HL-60 (cell line): ENCODE data around the gene MRPS34.

Experiments
- GABPA ChIP-seq: IDR thresholded peaks from 2 replicates; pipeline ENCODE4 v1.6.1; 2012; ENCODE audit warnings: low read depth
- POLR2AphosphoS5 ChIP-seq: IDR thresholded peaks from 2 replicates; pipeline ENCODE4 v1.6.1; 2012; ENCODE audit warnings: low read depth
- SPI1 ChIP-seq: IDR thresholded peaks from 2 replicates; pipeline ENCODE4 v1.6.1; 2012; ENCODE audit warnings: low read depth, mild to moderate bottlenecking, borderline replicate concordance
- TF ChIP-seq, protein P1 (sequence below): IDR thresholded peaks from one replicate; pipeline ENCODE4 v1.5.1; 2011; ENCODE audit warnings: low read length, control low read depth, inconsistent platforms; ENCODE audit not compliant: insufficient read depth
- TF ChIP-seq, protein P2 (sequence below): IDR thresholded peaks from 2 replicates; pipeline ENCODE4 v1.6.1; 2012; ENCODE audit warnings: low read depth; ENCODE audit not compliant: insufficient replicate concordance

DNA sequence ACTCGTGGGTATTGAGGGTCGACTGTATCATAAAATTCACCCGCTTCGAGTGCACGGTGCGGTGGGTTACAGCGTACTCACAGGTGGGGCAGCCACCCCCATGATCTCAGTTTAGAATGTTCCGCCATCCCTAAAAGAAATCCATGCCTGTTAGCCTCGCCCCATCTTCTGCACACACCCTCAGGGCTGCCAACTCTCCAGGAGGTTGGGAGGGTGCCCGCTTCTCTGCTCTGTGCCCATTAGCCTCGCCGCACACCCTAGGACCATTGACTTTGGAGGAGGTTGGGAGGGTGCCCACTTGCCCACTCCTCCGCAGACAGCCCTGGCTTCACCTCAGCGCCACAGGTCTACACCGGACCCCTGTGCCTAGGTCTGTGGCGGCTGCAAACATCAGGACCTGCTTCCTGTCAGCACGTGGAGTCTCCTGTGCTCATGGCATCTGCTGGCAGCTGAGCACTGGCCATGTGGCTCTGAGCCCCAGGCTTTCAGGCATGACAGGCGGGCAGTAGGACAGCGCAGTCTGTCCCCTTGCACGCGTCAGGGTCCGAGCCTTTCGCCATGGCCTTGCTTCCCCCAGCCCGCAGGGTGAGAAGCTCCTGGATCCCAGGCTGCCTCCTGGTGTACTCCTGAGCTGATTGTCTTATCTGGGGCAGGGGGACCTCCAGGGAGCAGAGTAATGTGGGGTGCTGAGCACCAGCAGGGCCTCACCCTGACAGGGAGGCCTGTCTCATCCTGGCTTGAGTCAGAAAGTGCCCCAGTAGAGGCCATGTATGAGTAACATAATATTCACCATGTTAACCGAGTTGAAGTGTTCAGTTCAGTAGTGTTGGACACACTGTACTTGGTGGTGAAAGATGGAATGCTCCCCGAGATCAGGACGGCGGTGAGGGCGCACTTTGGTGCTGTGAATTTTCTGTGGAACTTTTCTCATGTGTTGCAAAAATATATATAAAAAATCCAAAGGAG lies 23.5 kb downstream of the MRPS34 start:
- TF ChIP-seq, protein P1, sequence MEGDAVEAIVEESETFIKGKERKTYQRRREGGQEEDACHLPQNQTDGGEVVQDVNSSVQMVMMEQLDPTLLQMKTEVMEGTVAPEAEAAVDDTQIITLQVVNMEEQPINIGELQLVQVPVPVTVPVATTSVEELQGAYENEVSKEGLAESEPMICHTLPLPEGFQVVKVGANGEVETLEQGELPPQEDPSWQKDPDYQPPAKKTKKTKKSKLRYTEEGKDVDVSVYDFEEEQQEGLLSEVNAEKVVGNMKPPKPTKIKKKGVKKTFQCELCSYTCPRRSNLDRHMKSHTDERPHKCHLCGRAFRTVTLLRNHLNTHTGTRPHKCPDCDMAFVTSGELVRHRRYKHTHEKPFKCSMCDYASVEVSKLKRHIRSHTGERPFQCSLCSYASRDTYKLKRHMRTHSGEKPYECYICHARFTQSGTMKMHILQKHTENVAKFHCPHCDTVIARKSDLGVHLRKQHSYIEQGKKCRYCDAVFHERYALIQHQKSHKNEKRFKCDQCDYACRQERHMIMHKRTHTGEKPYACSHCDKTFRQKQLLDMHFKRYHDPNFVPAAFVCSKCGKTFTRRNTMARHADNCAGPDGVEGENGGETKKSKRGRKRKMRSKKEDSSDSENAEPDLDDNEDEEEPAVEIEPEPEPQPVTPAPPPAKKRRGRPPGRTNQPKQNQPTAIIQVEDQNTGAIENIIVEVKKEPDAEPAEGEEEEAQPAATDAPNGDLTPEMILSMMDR: no peak
- TF ChIP-seq POLR2AphosphoS5 (no peak), SPI1 (no peak), GABPA (no peak)
- TF ChIP-seq, protein P2, sequence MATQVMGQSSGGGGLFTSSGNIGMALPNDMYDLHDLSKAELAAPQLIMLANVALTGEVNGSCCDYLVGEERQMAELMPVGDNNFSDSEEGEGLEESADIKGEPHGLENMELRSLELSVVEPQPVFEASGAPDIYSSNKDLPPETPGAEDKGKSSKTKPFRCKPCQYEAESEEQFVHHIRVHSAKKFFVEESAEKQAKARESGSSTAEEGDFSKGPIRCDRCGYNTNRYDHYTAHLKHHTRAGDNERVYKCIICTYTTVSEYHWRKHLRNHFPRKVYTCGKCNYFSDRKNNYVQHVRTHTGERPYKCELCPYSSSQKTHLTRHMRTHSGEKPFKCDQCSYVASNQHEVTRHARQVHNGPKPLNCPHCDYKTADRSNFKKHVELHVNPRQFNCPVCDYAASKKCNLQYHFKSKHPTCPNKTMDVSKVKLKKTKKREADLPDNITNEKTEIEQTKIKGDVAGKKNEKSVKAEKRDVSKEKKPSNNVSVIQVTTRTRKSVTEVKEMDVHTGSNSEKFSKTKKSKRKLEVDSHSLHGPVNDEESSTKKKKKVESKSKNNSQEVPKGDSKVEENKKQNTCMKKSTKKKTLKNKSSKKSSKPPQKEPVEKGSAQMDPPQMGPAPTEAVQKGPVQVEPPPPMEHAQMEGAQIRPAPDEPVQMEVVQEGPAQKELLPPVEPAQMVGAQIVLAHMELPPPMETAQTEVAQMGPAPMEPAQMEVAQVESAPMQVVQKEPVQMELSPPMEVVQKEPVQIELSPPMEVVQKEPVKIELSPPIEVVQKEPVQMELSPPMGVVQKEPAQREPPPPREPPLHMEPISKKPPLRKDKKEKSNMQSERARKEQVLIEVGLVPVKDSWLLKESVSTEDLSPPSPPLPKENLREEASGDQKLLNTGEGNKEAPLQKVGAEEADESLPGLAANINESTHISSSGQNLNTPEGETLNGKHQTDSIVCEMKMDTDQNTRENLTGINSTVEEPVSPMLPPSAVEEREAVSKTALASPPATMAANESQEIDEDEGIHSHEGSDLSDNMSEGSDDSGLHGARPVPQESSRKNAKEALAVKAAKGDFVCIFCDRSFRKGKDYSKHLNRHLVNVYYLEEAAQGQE: no peak
